SK-N-SH treated with all-trans-retinoic acid at 6 μM for 48 hours (cell line): ENCODE results near the gene CLDN2.

Experiments used
- ATAC-seq: fragments of 200-7000 bp; cut with Tn5 transposase; 3 replicates; pipeline ENCODE4 v1.9.1; 2020; ENCODE audit warnings: mild to moderate bottlenecking, moderate library complexity
- ARNTL ChIP-seq: fragments of 450-650 bp; formaldehyde crosslinking; IDR thresholded peaks from 2 replicates; pipeline ENCODE4 v1.5.0; 2020; ENCODE audit warnings: low read depth, mild to moderate bottlenecking, moderate library complexity, borderline replicate concordance
- BACH2 ChIP-seq: fragments of 250-450 bp; sonication (Bioruptor Pico); IDR thresholded peaks from 2 replicates; pipeline ENCODE4 v1.9.0; 2021; ENCODE audit warnings: mild to moderate bottlenecking, borderline replicate concordance
- CSDC2 ChIP-seq: fragments of 250-450 bp; sonication (Bioruptor Pico); IDR thresholded peaks from 2 replicates; pipeline ENCODE4 v1.5.0; 2020; ENCODE audit warnings: mild to moderate bottlenecking, moderate library complexity
- CSRNP3 ChIP-seq: fragments of 250-450 bp; sonication (Bioruptor Pico); IDR thresholded peaks from 2 replicates; pipeline ENCODE4 v1.5.1; 2021; ENCODE audit warnings: mild to moderate bottlenecking, moderate library complexity
- ESRRG ChIP-seq: fragments of 250-450 bp; sonication (Bioruptor Pico); IDR thresholded peaks from 2 replicates; pipeline ENCODE4 v1.6.1; 2021; ENCODE audit warnings: mild to moderate bottlenecking
- GLIS3 ChIP-seq: fragments of 250-450 bp; sonication (Bioruptor Pico); IDR thresholded peaks from 2 replicates; pipeline ENCODE4 v1.5.0; 2020; ENCODE audit warnings: mild to moderate bottlenecking, moderate library complexity
- OSR1 ChIP-seq: fragments of 250-450 bp; sonication (Bioruptor Pico); IDR thresholded peaks from 2 replicates; pipeline ENCODE4 v1.8.0; 2022; ENCODE audit warnings: moderate library complexity, mild to moderate bottlenecking, inconsistent platforms
- PPARA ChIP-seq: fragments of 250-450 bp; sonication (Bioruptor Pico); IDR thresholded peaks from 2 replicates; pipeline ENCODE4 v1.5.0; 2020; ENCODE audit warnings: mild to moderate bottlenecking, borderline replicate concordance
- RARB ChIP-seq: fragments of 250-450 bp; sonication (Bioruptor Pico); IDR thresholded peaks from 2 replicates; pipeline ENCODE4 v1.8.0; 2021; ENCODE audit warnings: mild to moderate bottlenecking, moderate library complexity
- TCF4 ChIP-seq: fragments of 250-450 bp; sonication (Bioruptor Pico); IDR thresholded peaks from 2 replicates; pipeline ENCODE4 v1.8.0; 2021; ENCODE audit warnings: mild to moderate bottlenecking, moderate library complexity, borderline replicate concordance
- TSHZ2 ChIP-seq: fragments of 250-450 bp; sonication (Bioruptor Pico); IDR thresholded peaks from 2 replicates; pipeline ENCODE4 v1.5.0; 2020; ENCODE audit warnings: mild to moderate bottlenecking, moderate library complexity
- ZFP3 ChIP-seq: fragments of 250-450 bp; sonication (Bioruptor Pico); IDR thresholded peaks from 2 replicates; pipeline ENCODE4 v1.5.0; 2020; ENCODE audit warnings: mild to moderate bottlenecking, moderate library complexity
- ZFP30 ChIP-seq: fragments of 450-650 bp; formaldehyde crosslinking; IDR thresholded peaks from 2 replicates; pipeline ENCODE4 v1.5.0; 2022; ENCODE audit warnings: mild to moderate bottlenecking, moderate library complexity
- ZNF70 ChIP-seq: fragments of 450-650 bp; formaldehyde crosslinking; IDR thresholded peaks from 2 replicates; pipeline ENCODE4 v1.5.0; 2020; ENCODE audit warnings: mild to moderate bottlenecking, moderate library complexity
- ZNF8 ChIP-seq: fragments of 450-650 bp; formaldehyde crosslinking; IDR thresholded peaks from 2 replicates; pipeline ENCODE4 v1.5.0; 2020; ENCODE audit warnings: mild to moderate bottlenecking, moderate library complexity
- TF ChIP-seq, protein P1 (sequence below): fragments of 250-450 bp; sonication (Bioruptor Pico); IDR thresholded peaks from 2 replicates; pipeline ENCODE4 v1.8.0; 2021; ENCODE audit warnings: low read depth, mild to moderate bottlenecking, moderate library complexity, borderline replicate concordance
- TF ChIP-seq, protein P2 (sequence below): fragments of 250-450 bp; sonication (Bioruptor Pico); IDR thresholded peaks from 2 replicates; pipeline ENCODE4 v1.5.1; 2020; ENCODE audit warnings: low read depth, mild to moderate bottlenecking, moderate library complexity
- TF ChIP-seq, protein P3 (sequence below): fragments of 250-450 bp; sonication (Bioruptor Pico); IDR thresholded peaks from 2 replicates; pipeline ENCODE4 v1.8.0; 2020; ENCODE audit warnings: mild to moderate bottlenecking, moderate library complexity, borderline replicate concordance

The CLDN2 gene

GRCh38 chrX:106889468-106889867 lies 30.7 kb upstream of the CLDN2 start:
- no peak for ATAC-seq
- TF ChIP-seq ZNF70 (CRISPR knock-in tag): no peak
- no peak for TF ChIP-seq BACH2 (CRISPR knock-in tag)
- no peak for TF ChIP-seq ZFP3
- TF ChIP-seq OSR1 (CRISPR knock-in tag): no peak
- TF ChIP-seq, protein P1, sequence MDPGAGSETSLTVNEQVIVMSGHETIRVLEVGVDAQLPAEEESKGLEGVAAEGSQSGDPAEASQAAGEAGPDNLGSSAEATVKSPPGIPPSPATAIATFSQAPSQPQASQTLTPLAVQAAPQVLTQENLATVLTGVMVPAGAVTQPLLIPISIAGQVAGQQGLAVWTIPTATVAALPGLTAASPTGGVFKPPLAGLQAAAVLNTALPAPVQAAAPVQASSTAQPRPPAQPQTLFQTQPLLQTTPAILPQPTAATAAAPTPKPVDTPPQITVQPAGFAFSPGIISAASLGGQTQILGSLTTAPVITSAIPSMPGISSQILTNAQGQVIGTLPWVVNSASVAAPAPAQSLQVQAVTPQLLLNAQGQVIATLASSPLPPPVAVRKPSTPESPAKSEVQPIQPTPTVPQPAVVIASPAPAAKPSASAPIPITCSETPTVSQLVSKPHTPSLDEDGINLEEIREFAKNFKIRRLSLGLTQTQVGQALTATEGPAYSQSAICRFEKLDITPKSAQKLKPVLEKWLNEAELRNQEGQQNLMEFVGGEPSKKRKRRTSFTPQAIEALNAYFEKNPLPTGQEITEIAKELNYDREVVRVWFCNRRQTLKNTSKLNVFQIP (CRISPR knock-in tag): no peak
- TF ChIP-seq TSHZ2 (CRISPR knock-in tag): no peak
- TF ChIP-seq ZNF8 (CRISPR knock-in tag): no peak
- TF ChIP-seq PPARA (CRISPR knock-in tag): no peak
- no peak for TF ChIP-seq ZFP30

- TF ChIP-seq ZFP3 (no peak), ZFP30 (no peak), TCF4 (CRISPR knock-in tag) (no peak), CSDC2 (CRISPR knock-in tag) (no peak), ZNF70 (CRISPR knock-in tag) (no peak), TSHZ2 (CRISPR knock-in tag) (no peak), RARB (no peak)
- TF ChIP-seq, protein P2, sequence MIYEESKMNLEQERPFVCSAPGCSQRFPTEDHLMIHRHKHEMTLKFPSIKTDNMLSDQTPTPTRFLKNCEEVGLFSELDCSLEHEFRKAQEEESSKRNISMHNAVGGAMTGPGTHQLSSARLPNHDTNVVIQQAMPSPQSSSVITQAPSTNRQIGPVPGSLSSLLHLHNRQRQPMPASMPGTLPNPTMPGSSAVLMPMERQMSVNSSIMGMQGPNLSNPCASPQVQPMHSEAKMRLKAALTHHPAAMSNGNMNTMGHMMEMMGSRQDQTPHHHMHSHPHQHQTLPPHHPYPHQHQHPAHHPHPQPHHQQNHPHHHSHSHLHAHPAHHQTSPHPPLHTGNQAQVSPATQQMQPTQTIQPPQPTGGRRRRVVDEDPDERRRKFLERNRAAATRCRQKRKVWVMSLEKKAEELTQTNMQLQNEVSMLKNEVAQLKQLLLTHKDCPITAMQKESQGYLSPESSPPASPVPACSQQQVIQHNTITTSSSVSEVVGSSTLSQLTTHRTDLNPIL (CRISPR knock-in tag): no peak
- TF ChIP-seq, all 23 proteins: peak for 0
- ATAC-seq: no peak
These were observed 28.3 kb upstream of the CLDN2 start for GRCh38 chrX:106891762-106892460.

DNA sequence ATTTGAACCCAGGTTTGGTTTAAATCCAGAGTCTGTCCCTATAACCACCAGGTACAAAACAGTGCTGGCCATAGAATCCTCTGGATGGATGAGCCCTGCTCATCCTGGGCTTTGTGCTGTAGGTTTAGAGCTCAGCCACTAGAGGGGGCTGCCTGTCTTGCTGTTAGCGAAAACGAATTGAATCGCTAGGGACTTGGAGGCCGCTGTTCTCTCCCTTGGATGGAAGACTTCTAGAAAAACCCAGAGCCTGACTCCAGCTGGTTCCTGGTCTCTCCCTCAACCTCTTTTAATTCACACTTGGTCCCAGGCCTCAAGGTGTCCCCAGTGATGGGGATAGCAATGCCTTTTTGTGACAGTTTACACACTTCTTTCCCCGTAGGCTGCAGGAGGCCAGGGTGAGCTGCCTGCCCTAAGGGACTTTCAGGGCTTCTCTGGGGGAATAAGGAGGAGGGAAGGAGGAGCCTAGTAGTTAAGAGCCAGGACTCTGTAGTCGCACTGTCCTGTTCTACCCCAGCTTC lies 25.8 kb upstream of the CLDN2 start:
- TF ChIP-seq ZNF8 (CRISPR knock-in tag): no peak
- no peak for TF ChIP-seq CSRNP3 (CRISPR knock-in tag)
- no peak for TF ChIP-seq ESRRG (CRISPR knock-in tag)
- TF ChIP-seq RARB: no peak
- no peak for TF ChIP-seq TSHZ2 (CRISPR knock-in tag)
- no peak for TF ChIP-seq ARNTL (CRISPR knock-in tag)
- TF ChIP-seq GLIS3 (CRISPR knock-in tag): no peak
- TF ChIP-seq, protein P3, sequence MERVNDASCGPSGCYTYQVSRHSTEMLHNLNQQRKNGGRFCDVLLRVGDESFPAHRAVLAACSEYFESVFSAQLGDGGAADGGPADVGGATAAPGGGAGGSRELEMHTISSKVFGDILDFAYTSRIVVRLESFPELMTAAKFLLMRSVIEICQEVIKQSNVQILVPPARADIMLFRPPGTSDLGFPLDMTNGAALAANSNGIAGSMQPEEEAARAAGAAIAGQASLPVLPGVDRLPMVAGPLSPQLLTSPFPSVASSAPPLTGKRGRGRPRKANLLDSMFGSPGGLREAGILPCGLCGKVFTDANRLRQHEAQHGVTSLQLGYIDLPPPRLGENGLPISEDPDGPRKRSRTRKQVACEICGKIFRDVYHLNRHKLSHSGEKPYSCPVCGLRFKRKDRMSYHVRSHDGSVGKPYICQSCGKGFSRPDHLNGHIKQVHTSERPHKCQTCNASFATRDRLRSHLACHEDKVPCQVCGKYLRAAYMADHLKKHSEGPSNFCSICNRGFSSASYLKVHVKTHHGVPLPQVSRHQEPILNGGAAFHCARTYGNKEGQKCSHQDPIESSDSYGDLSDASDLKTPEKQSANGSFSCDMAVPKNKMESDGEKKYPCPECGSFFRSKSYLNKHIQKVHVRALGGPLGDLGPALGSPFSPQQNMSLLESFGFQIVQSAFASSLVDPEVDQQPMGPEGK (CRISPR knock-in tag): no peak
- ATAC-seq: peak; percentile 94
